ENCODE measurements around the gene LYVE1.
"Not testable (repeated sequence)": the region's sequence is repeated elsewhere in the genome, so short reads cannot be mapped to it uniquely, and the experiment has no call there.

Gene LYVE1

GRCh38 chr11:10568486-10568941 is at the start of gene LYVE1:
Gene LYVE1, minus strand, starts transcription at chr11:10568665. Its CDS starts 133 bp downstream, at chr11:10568532.
- no peak for DNase-seq

- DNase-seq: no peak
These were observed 49.1 kb upstream of the LYVE1 start for GRCh38 chr11:10617551-10617950.

GRCh38 chr11:10611979-10612862 is 43.8 kb upstream of the LYVE1 start:
- no peak for DNase-seq

- no peak for DNase-seq
These were observed 41.2 kb upstream of the LYVE1 start for GRCh38 chr11:10609636-10610035.

- no peak for DNase-seq
These were observed 40.1 kb upstream of the LYVE1 start for GRCh38 chr11:10608584-10608983.

- no peak for DNase-seq
These were observed 39.1 kb upstream of the LYVE1 start for GRCh38 chr11:10607462-10608132.

GRCh38 chr11:10606536-10607208 is 38.2 kb upstream of the LYVE1 start:
- DNase-seq: no peak

- DNase-seq: no peak
These were observed 37.5 kb upstream of the LYVE1 start for GRCh38 chr11:10605941-10606381.

GRCh38 chr11:10604798-10605197 is 36.3 kb upstream of the LYVE1 start:
- no peak for DNase-seq

GRCh38 chr11:10604340-10604748 is 35.9 kb upstream of the LYVE1 start:
- DNase-seq: no peak

- no peak for DNase-seq
These were observed 35.3 kb upstream of the LYVE1 start for GRCh38 chr11:10603721-10604297.

- DNase-seq: no peak
These were observed 34.5 kb upstream of the LYVE1 start for GRCh38 chr11:10602945-10603344.

- no peak for DNase-seq
These were observed 33.9 kb upstream of the LYVE1 start for GRCh38 chr11:10602366-10602765.

- no peak for DNase-seq
These were observed 33.4 kb upstream of the LYVE1 start for GRCh38 chr11:10601837-10602236.

- no peak for DNase-seq
These were observed 32.2 kb upstream of the LYVE1 start for GRCh38 chr11:10600570-10601248.

GRCh38 chr11:10599388-10600175 is 31.1 kb upstream of the LYVE1 start:
- DNase-seq: no peak

GRCh38 chr11:10598816-10599215 is 30.4 kb upstream of the LYVE1 start:
- no peak for DNase-seq

- DNase-seq: no peak
These were observed 29.4 kb upstream of the LYVE1 start for GRCh38 chr11:10597877-10598351.

GRCh38 chr11:10595840-10596239 is 27.4 kb upstream of the LYVE1 start:
- DNase-seq: not testable (repeated sequence)

GRCh38 chr11:10594407-10594806 is 25.9 kb upstream of the LYVE1 start:
- no peak for DNase-seq

GRCh38 chr11:10592331-10592730 is 23.9 kb upstream of the LYVE1 start:
- DNase-seq: no peak
